A549 treated with Mapracorat at 1 μM for 4 hours (cell line): ENCODE measurements around the gene ZBTB7C. TPM values are rescaled to one million over a fixed set of nuclear protein-coding genes. Genes with fewer than 3 reads are reported as not detected.

ENCODE experiments used
- total RNA-seq: library from RNA; stranded (reverse); fragments of 200-300 nt; extraction: Qiagen RNA extraction; gene quantifications from 5 replicates; pipeline ENCODE4 v1.2.3, GENCODE V29; 2022

Gene ZBTB7C
- total RNA-seq: 0.09 to 0.21 TPM (median 0.17 TPM) in 5 replicates

GRCh38 chr18:48408727-48409590 lies at the start of gene ZBTB7C:
ZBTB7C (minus strand) TSS chr18:48409383.

Other genes starting within 250 kb of the ZBTB7C start
- 11.6 to 16.1 TPM (median 14.5 TPM) in 5 replicates for gene CTIF, start 129.6 kb upstream of the ZBTB7C start, total RNA-seq